Peyer's patch (tissue), 4 donors: ENCODE measurements around the gene RRP9. TPM values are rescaled to one million over a fixed set of nuclear protein-coding genes. Genes with fewer than 3 reads are reported as not detected.

Experiments
- DNase-seq, 3 donors: peaks; one replicate each; pipeline ENCODE4 v3.0.0-alpha.2; 2017 to 2019
- H3K27ac ChIP-seq, 4 donors: fragments of 200-600 bp; sonication (generic); one replicate each; pipeline ENCODE4 v1.5.1; 2016 to 2019
- H3K27me3 ChIP-seq, 2 donors: fragments of 200-600 bp; sonication (generic); one replicate each; pipeline ENCODE4 v1.5.1; 2019
- H3K36me3 ChIP-seq, 3 donors: fragments of 200-600 bp; sonication (generic); one replicate each; pipeline ENCODE4 v1.5.1; 2016 to 2019
- H3K4me1 ChIP-seq, 4 donors: fragments of 200-600 bp; sonication (generic); one replicate each; pipeline ENCODE4 v1.5.1; 2016 to 2019
- H3K4me3 ChIP-seq, 4 donors: fragments of 200-600 bp; sonication (generic); 1 replicate in 3 of 4; 2 replicates in 1 of 4; pipeline ENCODE4 v1.5.1; 2016 to 2019; ENCODE audit warnings: mild to moderate bottlenecking in 1 of 4
- H3K9me3 ChIP-seq, 4 donors: fragments of 200-600 bp; sonication (generic); one replicate each; pipeline ENCODE4 v1.5.1; 2016 to 2019; ENCODE audit warnings: mild to moderate bottlenecking in 1 of 4
- POLR2A ChIP-seq, 2 donors: fragments of 450-650 bp; IDR thresholded peaks; one replicate each; pipeline ENCODE4 v1.5.1; 2017; ENCODE audit warnings: antibody characterized with exemption in 2 of 2, mild to moderate bottlenecking in 2 of 2, moderate library complexity in 2 of 2
- total RNA-seq, 4 donors: library from RNA; depleted of rRNA; stranded (reverse); fragments of >200 nt; gene quantifications; one replicate each; pipeline ENCODE4 v1.1.0, GENCODE V29; 2016
- TF ChIP-seq, protein P1 (sequence below), 6 experiments: fragments of 450-650 bp in 4 of 6; fragments of 200-600 bp in 2 of 6; sonication (generic) in 1 of 6; IDR thresholded peaks; one replicate each; pipeline ENCODE4 v1.5.1; 2017 to 2019; ENCODE audit warnings: antibody characterized with exemption in 6 of 6, mild to moderate bottlenecking in 3 of 6, moderate library complexity in 1 of 6

Gene RRP9
- total RNA-seq, 4 donors from 2014 or later = 4.7 to 17.3 (median 7.7) TPM

DNA sequence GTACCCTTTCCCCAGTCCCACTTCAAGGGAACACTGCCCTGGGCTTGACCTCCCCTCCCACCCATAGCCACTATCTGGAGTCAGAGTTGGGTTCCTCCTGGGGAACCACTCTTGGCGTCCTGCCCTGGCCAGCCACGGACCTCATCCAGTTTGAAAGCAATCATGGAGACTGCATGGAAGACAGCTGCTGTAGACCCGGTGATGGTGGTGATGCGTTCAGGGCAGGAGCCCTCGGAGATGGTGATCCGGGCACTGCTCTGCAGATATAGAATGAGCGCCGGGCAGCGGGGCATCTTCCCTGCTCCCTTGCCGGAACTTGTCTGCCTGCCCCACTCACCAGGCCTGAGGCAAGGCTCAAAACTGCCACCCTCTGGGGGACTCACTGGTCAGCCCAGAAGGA lies 18.7 kb upstream of the RRP9 start:
- DNase-seq = no peak
- H3K9me3 ChIP-seq = peaks cover 0 to 5% (median 0%) of the 10 kb centered on the region in 4 donors
- no peaks in the 10 kb centered on the region for H3K27me3 ChIP-seq
- H3K36me3 ChIP-seq = peaks cover 0 to 7% (median 0%) of the 10 kb centered on the region in 3 donors
- peaks cover 0 to 15% (median 7%) of the 10 kb centered on the region in 4 donors for H3K4me1 ChIP-seq
- H3K27ac ChIP-seq = no peak overlapping the region
- TF ChIP-seq POLR2A (IDR thresholded peaks at IDR 0.05) = no peak
- TF ChIP-seq, protein P1, sequence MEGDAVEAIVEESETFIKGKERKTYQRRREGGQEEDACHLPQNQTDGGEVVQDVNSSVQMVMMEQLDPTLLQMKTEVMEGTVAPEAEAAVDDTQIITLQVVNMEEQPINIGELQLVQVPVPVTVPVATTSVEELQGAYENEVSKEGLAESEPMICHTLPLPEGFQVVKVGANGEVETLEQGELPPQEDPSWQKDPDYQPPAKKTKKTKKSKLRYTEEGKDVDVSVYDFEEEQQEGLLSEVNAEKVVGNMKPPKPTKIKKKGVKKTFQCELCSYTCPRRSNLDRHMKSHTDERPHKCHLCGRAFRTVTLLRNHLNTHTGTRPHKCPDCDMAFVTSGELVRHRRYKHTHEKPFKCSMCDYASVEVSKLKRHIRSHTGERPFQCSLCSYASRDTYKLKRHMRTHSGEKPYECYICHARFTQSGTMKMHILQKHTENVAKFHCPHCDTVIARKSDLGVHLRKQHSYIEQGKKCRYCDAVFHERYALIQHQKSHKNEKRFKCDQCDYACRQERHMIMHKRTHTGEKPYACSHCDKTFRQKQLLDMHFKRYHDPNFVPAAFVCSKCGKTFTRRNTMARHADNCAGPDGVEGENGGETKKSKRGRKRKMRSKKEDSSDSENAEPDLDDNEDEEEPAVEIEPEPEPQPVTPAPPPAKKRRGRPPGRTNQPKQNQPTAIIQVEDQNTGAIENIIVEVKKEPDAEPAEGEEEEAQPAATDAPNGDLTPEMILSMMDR (IDR thresholded peaks at IDR 0.05) = no peak
- H3K4me3 ChIP-seq = no peak overlapping the region

DNA sequence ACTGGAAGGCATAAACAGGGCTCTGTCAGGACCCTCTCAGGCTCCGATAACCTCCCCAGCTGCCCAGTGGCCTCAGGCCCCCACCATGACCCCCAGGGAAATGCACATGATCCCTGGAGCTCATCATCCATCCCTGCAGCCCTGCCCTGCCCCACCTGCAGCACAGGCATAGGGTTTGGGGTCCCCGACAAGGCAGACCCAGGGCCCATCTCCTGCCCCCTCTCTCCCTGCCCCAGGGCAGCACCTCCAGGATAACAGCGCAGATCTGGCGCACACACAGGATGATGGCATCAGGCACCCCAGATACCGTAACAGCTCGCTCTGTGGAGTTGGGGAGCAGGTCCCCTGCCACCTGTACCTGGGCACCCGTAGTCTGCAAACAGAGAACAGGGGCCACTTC lies 17.9 kb upstream of the RRP9 start:
- TF ChIP-seq, protein P1 (IDR thresholded peaks at IDR 0.05) = no peak
- TF ChIP-seq POLR2A (IDR thresholded peaks at IDR 0.05) = no peak
- no peaks in the 10 kb centered on the region for H3K27me3 ChIP-seq
- no peak overlapping the region for H3K4me3 ChIP-seq
- H3K4me1 ChIP-seq = peaks cover 0 to 15% (median 7%) of the 10 kb centered on the region in 4 donors
- no peak for DNase-seq
- H3K9me3 ChIP-seq = peaks cover 0 to 6% (median 0%) of the 10 kb centered on the region in 4 donors
- H3K36me3 ChIP-seq = peaks cover 0 to 7% (median 0%) of the 10 kb centered on the region in 3 donors
- H3K27ac ChIP-seq = no peak overlapping the region

DNA sequence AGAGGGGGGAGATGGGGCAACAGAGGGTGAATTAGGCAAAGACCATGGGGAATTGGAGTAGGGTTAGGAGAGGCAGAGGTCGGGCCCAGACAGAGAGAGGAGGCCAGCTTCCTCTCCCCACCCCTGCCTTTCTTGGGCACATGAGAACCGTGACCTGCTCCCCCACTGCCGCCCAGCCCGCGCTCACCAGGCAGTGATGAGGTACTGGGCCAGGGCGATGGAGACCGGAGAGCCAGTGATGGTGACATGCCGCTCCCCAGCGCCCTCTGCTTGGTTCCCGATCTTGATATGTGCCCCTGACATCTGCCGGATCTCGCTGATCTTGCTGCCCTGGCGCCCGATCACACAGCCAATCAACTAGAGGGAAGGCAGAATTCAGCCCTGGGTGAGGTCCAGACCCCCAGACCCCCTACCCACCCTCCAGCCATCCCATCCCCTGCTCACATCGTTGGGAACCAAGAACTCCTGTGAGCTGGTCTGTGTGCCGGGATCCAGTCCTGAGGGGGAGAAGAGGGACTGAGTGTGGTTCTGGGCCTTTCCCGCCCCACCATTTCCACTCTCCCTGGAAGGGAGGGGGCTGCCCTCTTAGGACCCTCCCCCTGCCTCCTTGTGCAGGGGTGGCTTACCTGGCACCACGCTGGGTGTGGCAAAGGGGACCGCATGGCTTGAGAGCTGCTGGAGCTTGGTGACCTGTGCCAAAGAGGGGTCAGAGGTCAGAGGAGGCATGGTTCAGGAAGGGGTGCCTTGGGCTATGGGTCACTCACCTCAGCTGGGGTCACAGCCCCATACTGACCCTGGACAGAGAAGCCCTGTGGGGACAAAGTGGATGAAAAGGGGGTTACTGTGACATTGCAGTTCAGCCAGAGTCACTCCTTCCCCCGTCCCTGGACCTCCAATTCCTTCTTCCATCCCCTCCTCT lies 17.2 kb upstream of the RRP9 start:
- H3K4me1 ChIP-seq = peaks cover 0 to 15% (median 7%) of the 10 kb centered on the region in 4 donors
- H3K9me3 ChIP-seq = peaks cover 0 to 6% (median 0%) of the 10 kb centered on the region in 4 donors
- no peak overlapping the region for H3K4me3 ChIP-seq
- no peak for TF ChIP-seq POLR2A (IDR thresholded peaks at IDR 0.05)
- TF ChIP-seq, protein P1 (IDR thresholded peaks at IDR 0.05) = no peak
- H3K27ac ChIP-seq = no peak overlapping the region
- H3K27me3 ChIP-seq = no peaks in the 10 kb centered on the region
- no peak for DNase-seq
- H3K36me3 ChIP-seq = peaks cover 0 to 7% (median 0%) of the 10 kb centered on the region in 3 donors

DNA sequence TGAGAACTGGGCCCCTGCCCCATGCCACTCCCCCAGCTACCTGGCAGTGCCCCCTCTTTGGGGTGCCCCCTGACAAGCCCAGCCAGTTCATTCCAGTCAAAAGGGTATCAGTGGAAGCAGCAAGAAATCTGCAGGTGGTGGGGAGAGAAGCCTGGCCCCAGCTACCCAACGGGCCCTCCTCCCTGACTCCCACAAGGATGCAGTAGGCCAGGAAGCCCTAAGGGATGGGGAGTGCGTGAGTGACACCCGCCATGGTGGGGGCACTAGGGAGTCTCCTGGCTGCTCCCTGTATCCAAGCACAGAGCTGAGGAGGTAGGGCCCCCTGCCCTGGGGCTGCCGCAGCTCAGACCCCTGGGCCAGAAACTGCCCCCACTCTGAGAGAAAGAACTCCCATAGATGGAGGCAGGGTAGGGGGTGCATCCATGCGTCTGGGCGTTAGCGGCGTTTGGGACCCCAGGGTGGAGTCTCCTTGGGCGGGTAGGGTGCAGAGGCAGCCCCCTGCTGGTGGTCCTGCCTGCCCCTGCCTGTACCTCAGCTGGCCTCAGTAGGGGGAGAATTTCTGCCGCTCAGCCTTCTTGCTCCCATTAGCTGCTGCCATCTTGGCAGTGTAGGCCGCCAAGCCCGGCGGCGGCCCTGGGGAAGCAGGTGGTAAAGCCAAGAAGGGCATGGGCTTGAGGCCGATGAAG lies 16.0 kb upstream of the RRP9 start:
- no peaks in the 10 kb centered on the region for H3K27me3 ChIP-seq
- DNase-seq = no peak
- TF ChIP-seq POLR2A (IDR thresholded peaks at IDR 0.05) = no peak
- TF ChIP-seq, protein P1 (IDR thresholded peaks at IDR 0.05) = no peak
- no peak overlapping the region for H3K4me3 ChIP-seq
- H3K36me3 ChIP-seq = peaks cover 0 to 7% (median 0%) of the 10 kb centered on the region in 3 donors
- H3K4me1 ChIP-seq = peaks cover 0 to 15% (median 7%) of the 10 kb centered on the region in 4 donors
- H3K27ac ChIP-seq = no peak overlapping the region
- peaks cover 0 to 6% (median 0%) of the 10 kb centered on the region in 4 donors for H3K9me3 ChIP-seq

DNA sequence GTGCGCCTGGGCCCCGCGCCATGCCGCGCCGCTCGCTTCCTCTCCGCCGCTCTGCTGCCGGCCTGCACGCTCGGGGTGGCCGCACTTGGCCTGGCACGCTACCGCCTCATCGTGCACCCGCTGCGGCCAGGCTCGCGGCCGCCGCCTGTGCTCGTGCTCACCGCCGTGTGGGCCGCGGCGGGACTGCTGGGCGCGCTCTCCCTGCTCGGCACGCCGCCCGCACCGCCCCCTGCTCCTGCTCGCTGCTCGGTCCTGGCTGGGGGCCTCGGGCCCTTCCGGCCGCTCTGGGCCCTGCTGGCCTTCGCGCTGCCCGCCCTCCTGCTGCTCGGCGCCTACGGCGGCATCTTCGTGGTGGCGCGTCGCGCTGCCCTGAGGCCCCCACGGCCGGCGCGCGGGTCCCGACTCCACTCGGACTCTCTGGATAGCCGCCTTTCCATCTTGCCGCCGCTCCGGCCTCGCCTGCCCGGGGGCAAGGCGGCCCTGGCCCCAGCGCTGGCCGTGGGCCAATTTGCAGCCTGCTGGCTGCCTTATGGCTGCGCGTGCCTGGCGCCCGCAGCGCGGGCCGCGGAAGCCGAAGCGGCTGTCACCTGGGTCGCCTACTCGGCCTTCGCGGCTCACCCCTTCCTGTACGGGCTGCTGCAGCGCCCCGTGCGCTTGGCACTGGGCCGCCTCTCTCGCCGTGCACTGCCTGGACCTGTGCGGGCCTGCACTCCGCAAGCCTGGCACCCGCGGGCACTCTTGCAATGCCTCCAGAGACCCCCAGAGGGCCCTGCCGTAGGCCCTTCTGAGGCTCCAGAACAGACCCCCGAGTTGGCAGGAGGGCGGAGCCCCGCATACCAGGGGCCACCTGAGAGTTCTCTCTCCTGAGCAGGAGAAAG lies 14.4 kb upstream of the RRP9 start:
- peak in 1 of 3 donors; percentile 58 for DNase-seq
- TF ChIP-seq POLR2A (IDR thresholded peaks at IDR 0.05) = no peak
- TF ChIP-seq, protein P1 (IDR thresholded peaks at IDR 0.05) = peak in 4 of 6 experiments; percentile 34 to 55 (median 46)
- peaks cover 0 to 6% (median 0%) of the 10 kb centered on the region in 4 donors for H3K9me3 ChIP-seq
- H3K36me3 ChIP-seq = peaks cover 0 to 7% (median 0%) of the 10 kb centered on the region in 3 donors
- H3K4me3 ChIP-seq = peak overlapping the region; percentile 36 to 55 (median 50)
- H3K27ac ChIP-seq = peak overlapping the region in 3 of 4 donors; percentile 22 to 58 (median 42)
- no peaks in the 10 kb centered on the region for H3K27me3 ChIP-seq
- peaks cover 0 to 15% (median 7%) of the 10 kb centered on the region in 4 donors for H3K4me1 ChIP-seq
